Smooth muscle cell of the brain vasculature (primary cell): Measurements from ENCODE around the gene ART3.

Experiments
- DNase-seq: peaks from one replicate; pipeline ENCODE4 v3.0.0-alpha.2; 2012; ENCODE audit warnings: low read depth, low spot score

Gene ART3

DNA sequence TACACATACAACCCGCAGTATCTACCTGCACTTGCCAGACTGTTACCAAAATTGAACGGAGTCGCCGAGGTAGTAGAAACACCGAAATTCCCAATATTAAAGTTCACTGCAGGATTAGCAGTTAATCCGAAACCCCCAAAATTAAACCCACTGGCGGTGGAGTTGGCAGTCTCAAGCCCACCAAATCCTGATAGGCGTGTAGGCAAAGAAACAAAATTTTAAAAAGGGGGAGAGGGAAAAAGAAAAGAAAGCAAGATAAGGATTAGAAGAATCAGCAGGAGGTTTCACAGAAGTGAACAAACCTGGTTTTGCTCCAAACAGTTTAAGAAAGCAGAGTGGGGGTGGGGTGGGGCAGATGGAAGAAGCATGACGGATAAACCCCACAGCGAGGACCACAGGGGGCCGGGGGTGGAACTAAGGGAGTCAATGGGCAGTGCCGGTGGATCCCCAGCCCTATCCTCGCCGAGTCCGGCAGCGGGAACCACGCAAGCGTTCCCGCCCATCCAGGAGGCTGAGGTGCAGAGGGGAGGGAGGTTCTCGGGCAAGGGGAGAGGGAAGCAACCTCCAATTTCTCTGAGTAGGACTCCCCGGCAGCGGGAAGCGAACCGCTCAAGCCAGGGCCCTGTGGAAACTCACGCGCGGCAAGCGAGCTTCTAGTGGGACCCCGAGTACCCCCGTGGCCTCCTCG, 73.1 kb downstream of the ART3 start:
- peak; percentile 81 for DNase-seq

- peak; percentile 89 for DNase-seq
Measured at GRCh38 chr4:76148142-76148865, 73.8 kb downstream of the ART3 start, which contains the start of gene NUP54. Gene NUP54, minus strand, starts transcription at chr4:76148397. Its CDS starts 23 bp downstream, at chr4:76148374.

- DNase-seq = no peak
Measured at GRCh38 chr4:76153356-76153755, 78.8 kb downstream of the ART3 start.

DNA sequence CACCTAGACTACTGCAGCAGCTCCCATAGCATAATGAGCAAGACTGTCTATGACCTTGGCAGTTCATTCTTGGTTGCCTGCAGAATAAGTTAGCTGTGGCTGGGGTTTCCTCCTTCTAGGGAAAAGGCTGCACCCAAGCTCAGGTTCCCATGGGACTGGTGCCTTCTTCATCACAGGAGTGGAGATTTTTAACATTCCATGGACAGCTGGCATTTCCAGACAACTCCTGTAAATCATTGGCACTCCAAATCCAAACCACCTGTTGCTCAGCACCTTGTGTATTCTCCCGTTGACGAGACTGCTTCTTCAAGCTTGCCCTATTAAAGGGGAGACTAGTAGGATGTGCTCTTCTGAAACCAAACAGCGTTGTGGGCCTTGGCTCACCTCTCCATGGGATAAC, 81.5 kb downstream of the ART3 start:
- no peak for DNase-seq

DNA sequence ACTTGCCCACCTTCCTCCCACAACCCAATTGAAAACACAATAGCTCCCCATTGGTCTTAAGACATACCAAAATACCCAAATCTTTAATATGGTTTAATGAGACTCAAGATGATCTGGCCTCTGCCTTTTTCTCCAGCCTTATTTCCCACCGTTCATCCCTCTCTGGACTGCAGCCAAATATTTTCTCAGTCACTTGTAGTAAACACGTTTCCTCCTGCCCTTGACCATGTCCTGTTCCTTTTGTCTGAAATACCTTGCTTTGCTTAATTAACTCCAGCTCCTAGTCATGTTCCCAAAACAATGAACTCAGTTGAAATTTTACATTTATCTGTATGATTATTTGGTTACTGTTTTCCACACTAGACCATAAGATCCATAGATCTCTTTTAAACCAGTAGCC, 82.1 kb downstream of the ART3 start:
- no peak for DNase-seq

DNA sequence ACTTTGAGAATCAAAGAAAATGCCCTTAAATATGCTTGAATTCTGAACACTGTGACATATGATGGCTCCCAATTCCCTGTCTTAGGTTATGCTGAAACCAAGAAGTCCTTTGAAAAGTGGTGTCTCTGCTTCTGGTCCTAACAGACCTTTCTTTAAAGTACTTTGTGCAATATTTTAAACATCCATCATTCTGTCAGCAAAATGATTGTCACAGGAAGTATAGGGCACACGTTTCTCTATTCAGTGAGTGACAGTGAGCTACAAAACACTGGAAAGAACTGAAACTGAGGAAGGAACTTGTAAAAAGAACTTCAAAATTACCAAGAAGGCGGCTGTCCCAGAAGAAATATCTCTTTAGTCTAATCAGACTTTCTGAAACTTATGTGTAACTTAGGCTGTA, 85.8 kb downstream of the ART3 start:
- no peak for DNase-seq
